ELR (cell line): ENCODE results near the gene ARHGEF4.
"Not testable (repeated sequence)": the region's sequence is repeated elsewhere in the genome, so short reads cannot be mapped to it uniquely, and the experiment has no call there.

Source experiments
- DNase-seq: peaks from one replicate; pipeline ENCODE4 v3.0.0-alpha.2; 2015; ENCODE audit warnings: low read depth

The ARHGEF4 gene

DNA sequence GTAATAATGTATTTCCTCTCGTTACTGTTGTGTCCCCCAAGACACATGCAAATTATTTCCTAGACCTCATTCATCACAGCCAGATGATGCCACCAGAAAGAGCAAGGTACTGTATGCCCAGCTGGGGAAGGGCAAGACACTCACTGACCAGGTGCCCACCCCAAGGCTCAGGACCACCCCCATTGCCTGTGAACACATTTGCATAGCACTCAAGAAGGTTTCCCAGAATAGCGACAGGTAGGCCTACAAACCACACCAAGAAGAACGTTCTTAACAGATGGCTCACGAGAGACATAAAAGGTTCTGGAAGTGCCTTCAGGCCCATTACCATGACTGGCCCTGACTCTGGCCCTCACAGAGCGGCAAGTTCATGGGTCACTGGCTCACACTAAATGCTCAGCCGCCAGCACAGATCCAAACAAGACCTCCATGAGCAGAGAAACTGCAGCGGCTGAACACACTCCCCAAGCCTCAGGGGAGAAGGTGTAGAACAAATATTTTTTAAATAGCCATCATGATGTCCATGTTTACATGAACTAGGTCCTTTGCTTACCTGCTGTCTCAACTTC is 212.5 kb downstream of the ARHGEF4 start:
- DNase-seq = no peak

DNA sequence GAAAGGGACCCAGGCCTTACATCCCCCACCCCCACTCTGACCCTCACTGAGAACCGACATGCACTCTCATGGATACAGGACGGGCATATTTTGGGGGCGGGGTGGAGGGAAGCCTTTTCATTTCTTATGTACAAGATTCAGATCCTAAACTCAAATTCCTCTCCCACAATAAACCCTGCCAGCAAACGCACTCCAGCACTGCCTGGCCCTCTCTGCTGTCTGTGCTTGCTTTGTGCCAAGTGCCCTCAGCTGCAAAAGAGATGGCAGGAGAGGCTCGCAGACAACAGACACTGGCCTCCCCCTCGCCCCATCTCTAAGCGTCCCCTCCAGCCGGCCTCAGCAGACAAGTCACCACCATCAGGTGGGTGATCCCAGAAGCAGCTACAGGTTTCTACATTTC is 214.2 kb downstream of the ARHGEF4 start:
- DNase-seq = no peak

DNA sequence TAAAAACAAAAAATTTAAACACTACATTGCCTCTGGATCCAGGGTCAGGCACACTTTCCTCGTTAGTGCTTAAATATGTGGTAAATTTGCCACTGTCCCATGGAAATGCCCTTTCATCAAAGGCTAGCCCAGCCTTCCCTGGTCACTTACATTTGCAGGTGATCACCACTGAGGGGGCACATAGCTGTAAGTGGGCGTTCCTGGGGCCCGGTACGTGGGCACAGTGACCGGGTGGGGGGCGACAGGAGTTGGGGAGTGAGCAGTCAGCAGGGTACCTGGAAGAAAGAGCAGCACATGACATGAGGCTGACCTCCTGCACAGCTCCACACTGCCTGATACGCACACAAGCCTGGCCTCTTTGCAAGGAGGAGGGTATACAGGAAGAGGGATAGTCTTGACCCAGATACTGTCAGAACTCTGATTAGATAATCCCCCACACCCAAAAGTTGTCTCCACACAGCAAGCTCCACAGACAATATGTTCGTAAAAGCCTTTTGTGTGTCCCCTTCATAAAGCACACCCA is 216.1 kb downstream of the ARHGEF4 start:
- DNase-seq = no peak

DNA sequence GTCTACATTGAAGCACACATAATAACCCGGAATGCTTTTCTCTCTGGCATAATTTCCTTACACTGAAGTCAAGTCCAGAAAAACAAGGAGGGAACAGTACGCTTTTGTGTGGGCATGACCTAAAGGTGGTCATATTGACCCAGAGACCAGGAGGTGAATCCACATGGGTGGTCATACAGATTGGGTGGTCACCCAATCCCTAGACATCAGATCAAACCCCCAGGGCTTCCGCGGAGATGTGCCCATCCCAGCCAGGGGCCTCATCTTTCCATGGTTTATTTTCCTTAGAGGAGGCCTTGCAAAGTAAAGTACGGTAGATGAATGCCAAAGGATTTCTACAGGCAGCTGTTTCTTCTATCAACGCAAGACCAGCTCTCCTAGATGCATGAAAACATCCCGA is 217.8 kb downstream of the ARHGEF4 start:
- no peak for DNase-seq

DNA sequence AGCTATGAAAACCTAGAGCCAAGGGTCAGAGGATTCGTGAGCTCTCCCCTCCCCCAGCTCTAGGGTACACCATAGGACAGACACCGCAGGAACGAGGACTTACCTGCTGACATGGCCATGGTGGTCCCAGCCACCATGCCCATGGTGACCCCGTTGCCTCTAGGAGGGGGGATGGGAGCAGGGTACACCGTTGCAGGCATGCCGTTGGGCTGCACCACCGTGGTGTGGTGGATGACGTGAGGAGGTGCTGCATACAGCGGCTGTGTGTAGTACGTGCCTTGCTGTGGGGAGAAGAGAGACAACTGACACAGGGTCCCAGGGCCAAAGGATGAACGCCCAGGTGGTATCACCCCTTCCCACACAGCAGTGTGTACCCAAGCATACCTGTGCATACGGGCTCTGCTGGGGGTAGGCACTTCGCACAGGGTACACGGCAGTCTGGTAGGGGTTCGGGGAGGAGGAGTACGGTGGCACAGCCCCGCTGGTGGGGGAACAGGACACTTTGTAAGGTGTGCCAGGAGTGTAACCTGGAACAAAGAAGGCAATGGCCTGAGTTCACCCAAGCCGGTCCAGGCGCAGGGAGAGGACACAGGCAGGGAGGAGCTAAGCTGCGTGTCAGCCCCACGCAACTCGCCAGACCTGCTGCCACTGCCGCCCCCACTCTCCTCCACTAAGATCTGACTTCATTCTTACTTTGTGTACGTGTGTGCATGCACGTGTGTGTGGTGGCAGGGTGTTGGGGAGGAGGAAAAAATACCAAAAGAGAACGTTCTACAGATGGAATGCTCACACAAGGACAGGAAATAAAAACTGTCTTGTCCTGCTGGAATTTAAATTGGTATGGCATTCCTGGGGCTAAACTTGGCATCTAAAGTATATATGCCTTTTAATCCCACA is 218.7 kb downstream of the ARHGEF4 start:
- no peak for DNase-seq

DNA sequence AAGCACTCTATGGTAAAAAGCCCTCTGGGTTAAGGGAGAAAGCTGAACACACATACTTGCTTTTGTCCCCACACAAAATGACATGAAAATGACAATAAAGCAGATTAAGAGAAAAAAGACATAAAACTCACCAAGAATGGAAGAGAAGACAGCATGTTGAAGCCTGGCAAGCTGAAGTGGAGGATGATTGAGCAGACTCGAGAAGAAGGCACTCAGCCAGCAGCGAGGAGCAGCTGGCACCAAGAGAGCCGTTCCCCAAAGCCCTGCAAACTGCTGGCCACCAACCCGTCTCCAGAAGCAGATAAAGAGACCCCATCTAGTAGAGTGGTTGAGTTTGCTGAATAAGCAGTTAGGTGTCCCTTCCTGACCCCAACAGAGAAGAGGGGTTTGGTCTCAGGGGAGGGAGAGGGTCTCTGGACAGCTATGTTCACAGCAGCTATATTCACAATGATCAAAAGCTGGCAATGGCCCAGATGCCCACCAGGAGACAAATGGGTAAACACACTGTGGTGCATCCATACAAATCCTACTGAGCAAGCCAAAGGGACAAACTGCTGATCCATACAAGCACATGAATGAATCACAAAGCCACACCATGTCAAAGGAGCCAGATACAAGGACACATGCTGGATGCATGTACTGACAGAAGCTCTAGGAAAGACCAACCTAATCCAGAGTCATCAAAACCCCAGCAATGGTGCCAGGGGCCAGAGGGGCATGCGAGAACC is 219.7 kb downstream of the ARHGEF4 start:
- DNase-seq = no peak

DNA sequence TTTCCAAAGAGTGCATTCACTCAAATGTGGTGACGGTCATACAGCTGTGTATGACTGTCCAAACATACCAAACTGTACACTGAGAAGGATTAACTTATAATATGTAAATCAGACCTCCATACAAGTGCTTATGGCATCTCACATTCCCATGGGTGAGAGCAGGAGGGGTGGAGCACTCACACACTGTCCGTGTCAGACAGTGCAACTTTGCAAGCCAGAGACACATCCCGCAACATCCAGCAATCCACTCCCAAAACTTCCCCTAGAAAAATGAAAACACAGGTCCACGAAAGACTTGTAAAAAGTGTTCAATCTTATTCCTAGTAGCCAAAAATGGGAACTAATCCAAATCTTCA is 220.2 kb downstream of the ARHGEF4 start:
- no peak for DNase-seq

DNA sequence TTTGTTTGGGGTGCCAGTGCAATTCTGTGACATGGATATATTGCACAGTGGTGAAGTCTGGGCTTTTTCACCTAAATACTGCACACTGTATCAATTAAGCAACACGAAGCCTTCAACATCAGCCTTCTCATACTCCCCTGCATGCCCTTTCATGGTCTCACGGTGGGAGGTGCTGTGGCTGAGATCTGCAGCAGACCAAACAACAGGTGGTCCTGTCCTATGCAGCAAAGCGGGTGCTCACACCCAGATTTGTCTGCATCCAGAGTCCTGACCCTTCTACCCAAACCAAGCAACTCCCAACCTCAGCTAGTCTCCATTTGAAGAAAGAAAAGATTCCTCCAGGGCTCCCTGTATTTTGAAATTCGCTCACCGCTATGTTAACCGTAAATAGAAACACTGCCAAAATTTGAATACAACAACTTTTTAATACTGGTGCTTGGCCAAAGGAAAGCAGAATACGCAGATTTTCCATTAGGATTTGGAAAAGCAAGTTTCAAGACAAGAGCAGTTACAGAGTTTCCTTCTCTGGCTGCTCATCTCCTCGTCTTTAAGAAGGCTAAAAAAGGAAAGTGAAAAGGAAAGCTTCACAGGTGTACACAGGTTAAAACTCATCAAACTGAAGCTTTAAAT is 221.6 kb downstream of the ARHGEF4 start:
- DNase-seq = no peak

DNA sequence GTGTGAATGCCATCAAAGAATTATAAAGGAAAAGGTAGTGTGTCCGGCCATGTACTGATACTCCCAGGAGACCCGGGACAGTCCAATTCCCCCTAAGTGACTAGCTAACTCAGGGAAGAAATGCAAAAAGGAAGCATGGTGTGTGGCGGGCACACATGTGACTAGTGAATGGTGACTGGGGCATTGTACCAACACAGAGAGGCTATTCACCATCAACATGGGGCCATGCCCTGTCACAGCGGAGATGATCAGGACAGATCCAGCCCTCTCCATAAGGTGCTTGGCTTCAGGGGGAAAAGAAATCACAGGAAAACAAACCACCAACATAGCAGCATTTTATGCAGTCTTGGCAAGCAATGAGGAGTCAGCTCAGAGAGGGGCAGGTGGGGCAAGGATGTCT is 222.2 kb downstream of the ARHGEF4 start:
- no peak for DNase-seq

DNA sequence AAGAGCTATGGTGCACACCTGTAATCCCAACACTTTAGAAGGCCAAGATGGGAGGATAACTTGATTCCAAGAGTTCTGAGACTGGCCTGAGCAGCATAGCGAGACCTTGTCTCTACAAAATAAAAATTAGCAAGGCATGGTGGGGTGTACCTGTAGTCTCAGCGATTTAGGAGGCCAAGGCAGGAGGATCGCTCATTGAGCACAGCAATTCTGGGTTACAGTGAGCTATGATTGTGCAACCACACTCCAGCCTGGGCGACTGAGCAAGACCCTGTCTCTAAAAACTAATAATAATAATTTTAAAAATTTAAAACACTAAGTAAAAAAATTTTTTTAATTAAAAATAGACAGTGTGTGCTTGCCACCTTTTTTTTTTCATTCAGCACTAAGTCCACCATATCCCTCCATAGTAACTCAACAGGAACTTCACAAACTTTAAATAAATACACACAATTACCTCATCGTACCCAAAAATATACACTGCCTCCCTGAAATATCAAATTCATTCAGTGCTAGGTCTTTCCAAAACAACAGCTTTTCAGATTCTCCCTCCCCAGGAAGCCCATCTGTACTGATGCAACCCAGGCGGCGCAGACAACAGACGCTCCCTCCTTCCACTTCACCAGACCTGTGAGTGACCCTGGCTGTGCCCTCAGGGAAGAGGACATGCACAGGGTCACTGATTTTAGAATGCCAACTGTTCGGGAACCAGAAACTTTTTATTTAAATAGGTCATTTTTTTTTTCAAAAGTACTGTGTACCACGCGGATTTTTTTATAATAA is 227.0 kb downstream of the ARHGEF4 start:
- DNase-seq = no peak

DNA sequence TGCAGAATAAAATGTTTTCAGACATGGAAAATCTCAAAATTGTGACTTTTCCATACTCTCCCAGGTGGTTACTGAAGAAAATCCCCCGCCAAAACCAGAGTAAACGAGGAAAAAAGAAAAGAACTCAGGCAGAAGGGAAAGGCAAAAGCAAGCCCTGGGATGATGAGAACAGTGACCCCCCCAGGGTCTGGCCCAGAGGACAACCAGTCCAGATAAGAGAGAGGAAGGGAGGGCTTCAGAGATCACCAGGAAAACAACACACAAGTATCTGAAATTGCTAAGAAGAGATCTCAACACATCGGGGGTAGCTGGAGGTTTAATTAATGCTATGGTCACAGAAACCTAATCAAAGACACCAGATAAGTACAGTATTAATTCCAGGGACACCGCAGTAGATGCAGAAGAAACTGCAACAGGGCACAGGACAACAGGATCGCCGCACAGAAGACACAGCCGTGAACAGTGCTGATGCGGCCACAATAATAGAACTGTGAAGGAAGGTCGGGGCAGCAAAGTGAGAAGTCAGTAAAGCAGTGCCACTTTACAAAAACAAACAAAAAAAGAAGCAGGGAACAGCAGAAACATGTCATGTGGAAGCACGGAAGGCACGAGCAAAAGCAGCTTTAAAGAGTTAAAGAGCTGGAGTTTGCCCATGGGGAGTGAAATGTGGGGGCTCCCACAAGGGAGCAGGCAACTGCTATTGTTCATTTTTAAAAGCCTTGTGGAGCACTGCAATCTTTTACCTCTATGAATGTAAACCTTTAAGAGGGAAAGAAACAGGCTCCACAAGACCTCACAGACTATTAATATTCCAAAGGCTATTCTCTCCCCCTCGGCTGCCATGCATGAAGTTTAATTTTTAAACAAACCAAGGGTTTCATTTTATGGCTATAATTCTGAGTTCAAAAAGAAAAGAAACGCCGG is 228.1 kb downstream of the ARHGEF4 start:
- no peak for DNase-seq

DNA sequence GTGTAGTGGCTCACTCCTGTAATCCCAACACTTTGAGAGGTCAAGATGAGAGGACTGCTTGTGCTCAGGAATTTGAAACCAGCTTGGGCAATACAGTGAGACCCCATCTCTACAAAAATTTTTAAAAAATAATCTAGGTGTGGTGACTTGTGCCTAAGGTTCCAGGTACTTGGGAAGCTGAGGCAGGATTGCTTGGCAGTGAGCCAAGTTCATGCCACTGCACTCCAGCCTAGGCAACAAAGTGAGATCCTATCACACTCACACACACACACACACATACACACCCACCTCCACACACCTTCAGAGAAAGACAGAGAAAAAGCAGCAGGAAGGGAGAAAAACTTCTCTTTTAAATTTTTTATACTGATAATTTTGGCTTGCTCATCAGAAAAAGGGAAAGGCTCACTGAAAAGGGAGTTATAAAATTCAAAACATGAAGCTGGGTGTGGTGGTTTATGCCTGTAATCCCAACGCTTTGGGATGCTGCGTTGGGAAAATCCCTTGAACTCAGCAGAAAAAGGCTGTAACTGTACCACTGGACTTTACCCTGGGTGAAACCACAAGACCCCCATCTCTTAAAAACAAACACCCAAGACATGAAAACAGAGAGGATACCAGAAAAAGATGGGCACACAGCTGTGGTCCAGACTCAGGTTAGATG is 230.9 kb downstream of the ARHGEF4 start:
- no peak for DNase-seq

DNA sequence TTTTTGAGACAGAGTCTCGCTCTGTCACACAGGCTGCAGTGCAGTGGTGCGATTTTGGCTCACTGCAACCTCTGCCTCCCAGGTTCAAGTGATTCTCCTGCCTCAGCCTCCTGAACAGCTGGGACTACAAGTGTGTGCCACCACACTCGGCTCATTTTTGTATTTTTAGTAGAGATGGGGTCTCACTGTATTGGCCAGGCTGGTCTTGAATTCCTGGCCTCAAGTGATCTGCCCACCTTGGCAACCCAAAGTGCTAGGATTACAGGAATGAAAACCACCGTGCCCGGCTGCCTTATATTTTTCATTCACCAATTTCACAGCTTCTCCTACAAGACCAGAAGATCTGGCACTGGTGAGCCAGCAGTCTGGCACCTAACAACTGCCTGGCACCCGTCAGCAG is 231.5 kb downstream of the ARHGEF4 start:
- DNase-seq = not testable (repeated sequence)

DNA sequence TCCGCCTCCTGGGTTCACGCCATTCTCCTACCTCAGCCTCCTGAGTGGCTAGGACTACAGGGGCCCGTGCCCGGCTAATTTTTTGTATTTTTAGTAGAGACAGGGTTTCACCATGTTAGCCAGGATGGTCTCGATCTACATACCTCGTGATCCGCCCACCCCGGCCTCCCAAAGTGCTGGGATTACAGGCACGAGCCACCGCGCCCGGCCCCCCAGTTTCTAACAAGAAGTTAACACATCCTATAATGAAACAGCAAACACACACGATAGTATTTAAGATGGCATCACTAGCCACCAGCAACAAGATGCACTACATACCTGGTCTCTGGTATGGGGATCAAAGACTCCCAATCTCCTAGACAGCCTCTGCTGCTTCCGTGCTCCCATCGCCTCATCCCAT is 238.9 kb downstream of the ARHGEF4 start:
- not testable (repeated sequence) for DNase-seq

DNA sequence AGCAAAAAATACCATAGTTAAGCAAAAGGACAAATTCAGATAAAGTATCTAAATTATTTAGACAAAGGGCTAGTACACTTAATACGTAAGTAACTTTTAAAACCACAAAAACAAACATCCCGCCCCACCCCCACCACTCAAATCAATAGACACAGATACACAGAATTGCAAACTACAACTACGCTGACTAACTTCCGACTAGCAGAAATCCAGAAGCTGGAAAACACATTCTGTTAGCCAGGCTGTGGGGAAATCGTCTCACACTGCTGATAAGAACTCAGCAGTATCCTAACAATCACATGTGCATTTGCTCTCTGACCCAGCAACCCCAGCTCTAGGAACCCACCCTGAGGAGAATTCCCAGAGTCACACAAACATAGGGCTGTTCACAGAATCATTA is 240.0 kb downstream of the ARHGEF4 start:
- DNase-seq = no peak

DNA sequence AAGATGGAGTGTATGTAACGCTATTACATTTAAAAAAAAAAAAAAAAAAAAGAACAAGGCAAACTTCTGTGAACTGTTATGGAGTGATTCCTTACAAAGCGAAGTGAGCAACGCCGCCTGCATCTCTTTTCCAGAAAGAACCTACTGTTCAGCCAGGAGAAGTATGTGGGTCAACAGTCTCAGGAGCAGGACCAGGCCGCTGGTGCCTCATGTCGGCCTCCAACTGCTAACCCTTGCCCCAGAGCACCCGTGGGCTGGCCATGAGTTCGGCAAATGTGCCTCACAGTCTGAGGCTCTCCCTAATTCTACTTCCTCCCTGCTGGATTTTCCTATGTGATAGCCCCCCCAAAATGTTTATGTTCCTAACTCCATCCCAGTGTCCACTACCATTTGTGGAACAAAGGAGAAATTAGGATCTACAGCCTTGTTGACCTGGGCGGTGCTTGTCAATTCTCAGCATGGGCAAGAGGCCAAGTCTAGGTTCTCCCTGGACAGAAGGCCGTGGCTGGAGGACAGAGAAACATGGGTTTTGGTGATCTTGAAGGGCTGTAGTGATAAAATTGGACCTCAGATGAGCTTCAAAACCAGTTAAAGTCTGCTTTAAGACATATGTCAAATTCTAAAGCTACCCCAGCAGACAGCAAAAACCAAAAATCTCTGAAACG is 240.6 kb downstream of the ARHGEF4 start:
- no peak for DNase-seq

DNA sequence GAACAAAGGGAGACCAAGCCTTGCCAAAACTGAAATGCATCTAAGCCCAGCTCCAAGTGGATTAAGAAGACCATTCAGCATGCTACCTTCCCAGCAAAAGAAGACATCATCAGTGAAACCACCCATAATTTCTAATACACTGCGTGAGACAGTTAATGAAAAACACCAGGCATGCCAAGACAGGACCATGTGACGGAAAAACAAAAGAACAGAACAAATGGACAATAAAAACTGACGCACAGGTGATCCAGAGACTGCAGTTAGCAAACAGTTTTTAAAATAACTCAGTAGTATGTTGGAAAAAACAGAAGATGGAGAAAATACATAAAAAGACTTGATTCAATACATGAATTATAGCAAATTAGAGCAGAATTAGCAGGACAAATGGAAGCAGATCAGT is 241.3 kb downstream of the ARHGEF4 start:
- DNase-seq = no peak

DNA sequence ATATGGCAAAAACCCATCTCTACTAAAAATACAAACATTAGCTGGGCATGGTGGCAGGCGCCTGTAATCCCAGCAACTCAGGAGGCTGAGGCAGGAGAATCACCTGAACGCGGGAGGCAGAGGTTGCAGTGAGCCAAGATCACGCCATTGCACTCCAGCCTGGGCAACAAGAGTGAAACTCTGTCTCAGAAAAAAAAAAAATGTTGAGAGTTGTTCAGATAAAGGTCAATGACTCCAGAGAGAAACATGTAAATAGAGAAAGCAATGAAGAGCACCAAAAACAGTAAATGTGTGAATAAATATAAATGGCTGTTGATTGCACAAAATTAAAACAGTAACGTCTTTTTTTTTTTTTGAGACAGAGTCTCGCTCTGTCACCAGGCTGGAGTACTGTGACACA is 243.2 kb downstream of the ARHGEF4 start:
- DNase-seq = not testable (repeated sequence)

DNA sequence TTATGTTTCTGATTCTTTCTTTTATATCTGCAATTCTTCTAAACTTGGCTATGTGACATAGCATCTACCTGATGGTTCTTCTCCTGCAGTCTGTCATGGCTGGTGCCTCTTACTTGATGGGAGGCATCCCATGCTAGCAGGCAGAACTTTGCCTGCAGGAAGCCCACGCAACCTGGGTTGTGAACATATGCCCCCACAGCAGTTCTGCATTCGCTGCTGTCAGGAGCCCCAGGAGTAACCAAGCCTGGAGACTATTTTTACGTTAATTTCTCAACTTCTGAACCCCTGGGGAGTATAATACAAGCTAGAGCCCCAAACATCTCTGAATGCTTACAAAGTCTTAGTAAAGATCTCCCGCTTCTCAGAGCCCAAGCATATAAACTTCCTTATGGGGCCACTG is 244.5 kb downstream of the ARHGEF4 start:
- DNase-seq = no peak
